Limb (tissue), 2 donors: ENCODE data around the gene LMNTD1.
A peak's percentile ranks its signal among the peaks of the same experiment; 100 is the strongest.

Source experiments
- DNase-seq, 2 donors: peaks; one replicate each; pipeline ENCODE4 v3.0.0-alpha.2; 2016; ENCODE audit errors: extremely low spot score in 2 of 2

LMNTD1 gene

DNA sequence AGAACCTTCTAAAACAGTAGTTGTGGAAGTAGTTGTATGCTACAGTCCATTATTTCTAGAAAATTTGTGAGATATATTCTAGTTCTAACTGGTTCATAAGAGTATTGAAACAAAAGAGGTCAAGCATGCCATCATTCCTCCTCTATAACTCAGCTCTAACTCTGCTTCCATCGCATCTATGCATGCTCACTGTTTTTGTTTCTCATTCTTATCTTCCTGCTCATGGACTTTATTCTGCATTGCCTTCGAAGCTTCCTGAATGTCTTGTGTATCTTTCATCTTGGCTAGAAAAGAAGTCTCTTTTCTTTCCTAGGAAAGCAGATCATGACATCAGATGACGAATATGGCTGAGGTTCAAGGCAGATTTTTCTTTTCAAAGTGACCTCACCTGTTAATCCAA, 402 bp downstream of the LMNTD1 start:
- DNase-seq, result no peak

DNA sequence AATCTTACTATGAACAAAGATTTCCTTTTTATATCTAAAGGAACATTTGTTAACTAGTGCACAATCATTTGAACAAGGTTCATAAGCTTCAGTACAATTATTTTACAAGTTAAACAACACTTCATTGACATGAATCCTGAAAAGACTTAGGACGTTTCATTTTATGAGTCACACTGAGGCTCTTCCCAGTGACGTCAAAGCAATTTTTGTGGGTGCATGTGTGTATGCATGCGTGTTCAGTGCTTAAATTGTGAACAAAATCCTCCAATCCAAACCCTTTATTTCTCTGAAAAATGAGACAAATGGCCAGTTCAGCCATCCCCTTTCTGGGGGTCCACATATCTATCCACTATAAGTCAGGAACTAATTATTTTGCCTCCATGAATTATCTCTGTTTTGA, 2.9 kb downstream of the LMNTD1 start:
- no peak for DNase-seq

DNA sequence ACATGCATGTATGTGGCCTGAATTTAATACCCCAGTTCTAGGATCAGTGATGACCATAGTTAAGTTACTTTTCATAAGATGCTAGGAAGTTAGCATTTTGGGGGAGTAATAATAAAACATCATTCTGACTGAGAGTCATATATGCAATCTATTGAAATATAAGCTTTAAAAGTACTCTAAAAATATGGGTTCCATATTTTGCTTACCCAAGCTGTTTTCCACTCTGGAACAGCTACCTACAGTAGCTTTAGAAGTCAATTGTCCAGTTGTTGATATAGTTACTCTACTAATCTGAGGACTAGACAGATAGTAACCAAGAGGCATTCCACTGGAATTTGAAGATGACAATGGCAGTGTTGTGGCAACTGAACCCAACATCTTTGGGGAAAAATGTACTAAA, 4.0 kb downstream of the LMNTD1 start:
- no peak for DNase-seq

DNA sequence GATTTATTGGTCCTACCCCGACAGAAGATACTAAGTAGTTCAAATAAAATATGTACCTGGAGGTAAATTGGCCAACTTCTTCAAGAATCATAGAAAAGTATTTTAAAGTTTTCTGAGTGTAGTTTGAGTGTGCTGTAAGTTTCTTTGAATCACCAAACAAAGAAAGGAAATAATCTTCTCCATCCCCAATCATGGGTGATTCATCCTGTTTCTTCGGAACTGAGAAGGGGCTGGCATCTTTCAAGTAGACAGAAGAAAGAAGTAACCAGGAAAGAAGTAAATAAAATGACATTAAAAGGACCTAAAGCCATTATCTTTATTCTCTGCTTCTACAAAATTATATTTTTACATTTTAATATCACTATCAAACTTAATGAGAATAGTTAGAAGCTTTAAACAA, 6.8 kb downstream of the LMNTD1 start:
- DNase-seq, result no peak

DNA sequence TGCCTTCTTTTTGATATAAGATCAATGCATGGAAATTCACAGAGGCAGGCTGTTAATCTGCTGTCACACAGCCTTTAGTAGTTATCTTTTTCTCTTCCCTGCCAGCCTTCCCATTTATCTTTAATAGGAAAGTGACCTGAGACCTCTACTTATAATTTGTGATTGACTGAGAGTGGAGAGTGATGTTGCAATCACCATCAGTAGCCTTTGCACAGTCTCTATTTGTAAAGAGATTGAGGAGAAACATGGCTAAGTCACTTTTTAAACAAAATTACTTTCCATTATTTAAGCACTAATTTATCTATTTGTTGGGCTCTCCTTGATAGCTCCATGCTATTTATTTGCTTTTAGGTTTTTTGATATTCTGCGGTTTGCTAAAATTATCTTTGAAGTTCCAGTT, 19.9 kb downstream of the LMNTD1 start:
- no peak for DNase-seq

DNA sequence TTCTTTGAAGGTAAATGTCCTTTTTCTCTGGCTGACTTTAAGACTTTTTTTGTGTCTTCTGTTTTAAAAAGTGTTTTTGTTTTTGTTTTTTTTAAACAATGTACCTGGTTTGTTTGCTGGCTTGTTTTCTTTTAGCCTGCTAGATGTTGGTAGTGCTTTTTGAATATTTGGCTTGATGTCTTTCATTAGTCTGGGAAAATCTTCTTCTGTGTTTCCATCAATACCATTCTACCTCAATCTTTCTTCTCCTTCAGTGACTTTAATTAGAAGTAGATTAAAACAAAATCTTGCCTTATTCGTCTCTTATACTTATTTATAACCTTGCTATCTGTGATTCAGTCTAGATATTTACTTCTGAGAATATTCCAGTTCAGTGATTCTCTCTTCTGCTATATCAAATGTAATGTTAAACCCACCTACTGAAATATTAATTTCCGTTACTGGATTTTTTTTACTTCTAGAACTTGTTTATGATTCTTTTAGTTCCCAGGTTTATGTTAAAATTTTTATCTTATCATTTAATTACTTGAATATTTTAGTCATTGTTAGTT, 21.5 kb downstream of the LMNTD1 start:
- no peak for DNase-seq

DNA sequence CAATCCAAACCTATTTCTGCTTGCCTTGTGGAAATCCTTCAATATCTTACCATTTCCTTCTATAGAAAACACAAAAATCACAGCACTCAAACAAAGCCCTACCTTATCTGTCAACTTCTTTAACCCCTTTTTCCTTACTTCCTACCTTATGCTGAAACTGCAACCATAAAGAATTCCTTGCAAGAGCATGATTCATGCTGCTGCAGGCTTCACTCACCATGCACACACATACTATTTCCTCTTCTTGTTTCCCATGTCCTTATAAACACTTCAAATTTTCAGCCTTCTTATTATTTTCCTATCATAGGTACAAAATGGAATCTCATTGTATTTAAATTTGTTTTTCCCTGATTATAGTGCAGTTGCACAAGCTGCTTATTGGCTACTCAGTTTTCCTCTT, 23.3 kb downstream of the LMNTD1 start:
- DNase-seq, result no peak

DNA sequence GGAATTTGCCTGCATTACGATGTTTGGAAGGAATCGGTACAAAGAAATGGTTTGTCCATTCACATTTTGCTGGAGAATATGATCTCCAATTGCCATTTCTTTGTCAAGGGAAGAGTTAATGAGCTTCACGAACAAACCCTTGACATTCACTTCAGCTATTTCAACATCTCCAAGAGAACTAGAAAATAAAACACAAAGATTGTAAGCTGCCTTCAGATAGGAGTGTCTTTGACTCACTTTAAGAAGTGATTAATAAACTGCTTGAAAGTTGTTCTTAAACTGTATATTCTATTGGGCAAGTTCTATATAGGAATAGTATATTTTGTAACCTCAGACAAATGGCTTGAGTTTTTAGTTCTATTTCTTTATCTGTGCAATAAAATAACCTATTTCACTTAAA, 26.3 kb downstream of the LMNTD1 start:
- no peak for DNase-seq

DNA sequence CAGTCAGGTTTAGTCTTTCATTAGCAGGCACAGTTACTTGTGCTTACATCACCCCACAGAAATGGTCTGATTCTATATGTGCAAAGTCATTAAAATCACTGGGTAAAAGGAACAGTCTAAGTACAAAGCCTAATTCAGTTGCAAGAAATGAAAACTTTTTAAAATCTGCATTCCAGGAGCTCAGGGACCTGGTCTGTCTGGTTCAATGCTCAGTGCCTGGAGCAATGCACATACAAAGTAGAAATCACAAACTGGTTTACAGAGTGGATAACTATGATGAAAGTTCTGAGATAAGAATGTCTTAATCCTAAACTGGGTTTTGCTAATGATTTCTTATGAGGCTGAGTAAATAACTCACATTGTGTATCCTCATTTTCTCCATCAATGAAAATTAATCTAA, 28.7 kb downstream of the LMNTD1 start:
- DNase-seq, result no peak

DNA sequence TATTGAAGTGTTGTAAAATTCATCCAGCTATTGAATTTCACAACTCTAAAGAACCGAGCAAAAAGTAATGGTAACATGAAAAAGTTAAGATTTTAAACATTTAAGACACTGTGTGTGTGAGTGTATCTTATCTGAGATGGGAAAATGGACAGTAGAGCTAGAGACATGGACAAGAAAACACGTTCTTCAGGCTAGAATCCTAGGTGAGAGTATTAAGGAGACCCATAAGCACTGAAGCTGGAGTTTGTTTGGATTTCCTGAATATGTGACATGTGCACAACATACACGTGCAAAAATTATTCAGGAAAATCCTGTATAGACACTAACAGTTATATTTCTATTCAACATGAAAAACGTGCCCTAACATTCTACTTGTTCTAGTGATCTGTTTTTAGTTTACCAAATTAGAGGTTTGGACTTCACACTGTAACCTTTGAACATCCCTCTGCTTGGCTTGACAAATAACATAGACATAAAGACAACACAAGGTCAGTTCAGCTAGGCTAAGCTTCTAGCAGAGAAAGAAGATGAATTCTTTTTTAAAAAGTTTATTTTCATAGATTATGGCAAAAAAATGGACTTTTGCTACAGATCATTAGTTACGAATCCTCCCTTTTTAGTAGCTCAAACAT, 31.3 kb downstream of the LMNTD1 start:
- no peak for DNase-seq

DNA sequence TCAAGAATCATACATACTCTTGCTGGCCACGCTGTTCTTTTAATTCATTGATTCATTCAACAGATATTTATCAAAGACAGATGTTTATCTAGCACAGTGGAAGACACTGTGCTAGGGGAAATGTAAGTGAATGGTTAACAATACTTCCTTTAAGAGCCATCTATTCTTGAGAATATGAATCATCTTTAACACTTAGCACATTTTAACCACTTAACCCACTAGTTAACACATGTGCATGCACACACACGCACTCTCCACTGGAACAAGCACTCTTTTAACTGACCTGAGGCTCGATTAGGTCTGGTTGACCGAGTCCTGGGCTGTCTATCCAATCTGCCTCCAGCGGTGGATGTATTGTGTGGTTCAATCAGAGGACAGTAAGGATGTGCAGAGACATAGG, 34.6 kb downstream of the LMNTD1 start:
- no peak for DNase-seq

DNA sequence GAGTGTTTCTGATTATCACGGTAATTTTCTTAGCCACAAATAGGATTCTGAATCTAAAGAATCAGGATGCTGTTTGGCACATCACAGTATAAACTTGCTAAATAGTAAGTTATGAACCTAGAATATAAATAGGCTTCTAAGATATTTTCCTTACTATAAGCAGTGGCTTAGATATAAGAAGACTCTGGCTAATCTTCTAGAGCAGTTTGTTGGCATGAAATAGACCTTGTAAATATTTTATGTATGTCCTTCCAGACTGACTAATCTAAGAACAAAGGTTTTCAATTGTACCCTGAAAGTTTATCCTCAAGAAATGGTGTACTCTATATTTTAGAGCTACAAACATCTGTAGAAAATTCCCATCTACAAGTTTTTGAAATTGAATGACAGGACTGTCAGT, 48.3 kb downstream of the LMNTD1 start:
- DNase-seq, result no peak

DNA sequence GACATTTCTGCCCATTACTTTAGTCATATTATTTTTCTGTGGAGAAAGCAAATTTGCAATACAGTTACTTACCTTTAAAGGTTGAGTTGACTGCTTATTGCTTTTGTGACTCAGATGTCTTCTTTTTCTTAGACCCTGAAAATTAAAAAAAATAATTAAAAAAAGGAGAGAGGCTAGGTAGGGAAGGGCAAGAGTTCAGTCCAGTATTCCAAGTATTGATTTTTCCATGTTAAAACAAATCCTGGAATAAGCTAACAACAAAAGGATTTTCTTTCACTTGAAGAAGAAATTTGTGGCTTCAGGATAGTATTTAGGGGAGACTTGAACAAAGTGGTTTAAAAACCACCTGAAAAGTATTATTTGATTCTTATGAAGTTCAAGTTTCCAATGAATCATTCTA, 49.4 kb downstream of the LMNTD1 start:
- no peak for DNase-seq

DNA sequence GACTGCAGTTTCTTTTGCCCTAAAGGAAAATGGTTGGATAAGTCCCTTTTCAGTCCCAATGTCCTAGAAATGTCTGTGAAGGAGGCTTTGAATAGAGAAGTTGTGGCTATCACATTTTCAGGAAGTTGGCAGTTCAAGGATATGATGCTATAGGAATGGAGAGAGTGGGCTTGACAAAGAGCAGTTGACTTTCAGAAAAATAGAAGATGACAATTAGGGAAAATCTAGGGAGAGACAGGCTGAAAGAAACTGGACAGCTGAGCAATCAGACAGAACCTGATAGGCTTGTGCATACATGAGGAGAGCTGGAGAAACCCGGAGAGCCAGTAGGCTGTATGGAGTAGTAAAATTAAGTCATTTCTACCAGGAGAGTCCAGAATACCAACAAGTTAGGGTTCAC, 50.5 kb downstream of the LMNTD1 start:
- DNase-seq, result no peak

DNA sequence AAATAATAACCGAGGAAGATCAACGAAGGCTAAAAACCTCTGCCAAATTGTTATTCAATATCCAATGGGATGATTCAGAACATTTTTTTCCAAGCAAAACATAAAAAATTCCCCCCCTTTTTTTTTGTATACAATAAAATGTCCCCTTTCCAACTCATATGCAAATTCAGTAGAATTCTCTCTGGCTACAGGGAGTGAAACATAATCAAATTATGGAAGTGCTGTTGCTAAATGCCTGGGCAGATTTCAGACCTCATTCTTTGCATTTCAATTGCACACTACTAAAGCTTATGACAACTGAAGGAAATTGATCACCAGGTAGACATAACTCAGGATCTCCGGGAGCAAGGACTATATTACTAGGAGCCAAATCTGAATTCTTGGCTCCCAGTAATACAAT, 51.0 kb downstream of the LMNTD1 start:
- DNase-seq, result no peak

DNA sequence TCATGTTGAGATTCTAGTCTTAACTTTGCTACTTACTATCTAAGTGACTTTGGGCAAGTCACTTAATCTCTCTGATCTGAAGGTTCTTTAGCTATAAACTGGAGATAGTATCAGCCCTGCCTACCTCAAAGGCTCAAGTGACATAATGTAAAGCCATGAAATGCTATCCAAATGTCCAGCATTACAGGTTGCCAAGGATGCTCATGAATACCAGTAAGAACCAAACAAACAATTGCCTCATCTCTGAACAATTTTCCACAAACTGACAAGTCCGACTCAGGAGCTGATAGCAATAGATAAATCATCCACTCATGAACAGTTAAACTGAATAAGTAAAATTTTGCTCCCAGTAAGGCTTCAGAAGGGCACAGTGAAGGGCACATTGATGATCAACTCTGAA, 51.5 kb downstream of the LMNTD1 start:
- no peak for DNase-seq

DNA sequence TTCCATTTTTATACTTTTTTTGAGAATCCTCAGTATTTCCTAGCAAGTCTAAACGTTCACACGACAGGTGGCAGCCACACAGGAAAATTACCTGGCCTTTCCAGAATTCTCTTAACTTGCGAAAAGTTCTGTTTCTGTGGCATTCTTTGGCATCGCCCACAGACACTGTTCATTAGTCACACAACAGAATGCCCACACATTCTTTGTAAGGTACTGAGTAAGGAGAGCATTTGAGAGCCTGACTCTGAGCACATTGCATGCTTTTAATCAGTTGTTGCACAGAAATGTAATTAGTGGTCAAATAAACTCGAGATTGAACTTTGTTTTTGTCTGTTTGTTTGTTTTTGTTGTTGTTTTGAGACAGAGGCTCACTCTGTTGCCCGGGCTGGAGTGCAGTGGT, 52.4 kb downstream of the LMNTD1 start:
- no peak for DNase-seq

DNA sequence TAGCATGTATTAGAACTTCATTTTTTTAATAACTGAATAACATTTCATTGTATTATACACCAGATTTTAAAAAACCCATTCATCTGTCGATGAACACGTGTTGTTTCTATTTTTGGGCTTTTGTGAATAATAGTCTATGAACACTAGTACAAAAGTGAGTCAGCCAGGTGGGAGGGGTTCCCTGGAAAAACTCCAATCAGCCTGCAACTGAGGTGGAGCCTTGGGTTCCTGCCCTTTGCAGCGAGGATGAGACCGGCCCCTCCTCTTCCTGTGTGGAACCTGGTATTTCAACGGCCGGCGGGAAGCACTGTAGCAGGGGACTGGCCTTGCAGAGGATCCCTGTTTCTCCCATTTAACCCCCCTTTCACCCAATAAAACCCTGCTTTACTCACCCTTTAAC, 56.1 kb downstream of the LMNTD1 start:
- peak in 1 of 2 donors; percentile 43 for DNase-seq

DNA sequence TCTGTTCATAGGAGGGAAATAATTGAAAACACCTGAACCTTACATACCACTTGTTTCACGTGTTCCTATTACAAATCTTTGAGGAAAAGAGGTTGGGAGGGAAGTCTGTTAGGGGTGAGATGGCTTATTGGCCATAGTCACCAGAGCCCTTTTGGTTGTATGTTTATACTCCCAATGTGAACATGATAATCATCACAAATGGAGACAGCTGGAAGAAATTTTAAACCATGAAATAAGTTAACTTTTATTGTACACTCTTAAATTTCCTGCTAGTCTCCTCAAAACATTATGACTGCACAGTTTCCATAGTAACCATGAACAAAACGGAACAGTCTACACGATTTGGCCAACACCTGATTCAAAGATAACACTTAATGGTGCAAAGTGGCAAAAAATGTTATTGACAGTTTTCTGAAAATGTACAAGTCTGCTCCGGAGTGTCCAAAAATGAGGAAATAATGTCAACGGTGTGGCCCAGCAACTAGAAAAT, 56.9 kb downstream of the LMNTD1 start:
- DNase-seq, result peak in 1 of 2 donors; percentile 77

DNA sequence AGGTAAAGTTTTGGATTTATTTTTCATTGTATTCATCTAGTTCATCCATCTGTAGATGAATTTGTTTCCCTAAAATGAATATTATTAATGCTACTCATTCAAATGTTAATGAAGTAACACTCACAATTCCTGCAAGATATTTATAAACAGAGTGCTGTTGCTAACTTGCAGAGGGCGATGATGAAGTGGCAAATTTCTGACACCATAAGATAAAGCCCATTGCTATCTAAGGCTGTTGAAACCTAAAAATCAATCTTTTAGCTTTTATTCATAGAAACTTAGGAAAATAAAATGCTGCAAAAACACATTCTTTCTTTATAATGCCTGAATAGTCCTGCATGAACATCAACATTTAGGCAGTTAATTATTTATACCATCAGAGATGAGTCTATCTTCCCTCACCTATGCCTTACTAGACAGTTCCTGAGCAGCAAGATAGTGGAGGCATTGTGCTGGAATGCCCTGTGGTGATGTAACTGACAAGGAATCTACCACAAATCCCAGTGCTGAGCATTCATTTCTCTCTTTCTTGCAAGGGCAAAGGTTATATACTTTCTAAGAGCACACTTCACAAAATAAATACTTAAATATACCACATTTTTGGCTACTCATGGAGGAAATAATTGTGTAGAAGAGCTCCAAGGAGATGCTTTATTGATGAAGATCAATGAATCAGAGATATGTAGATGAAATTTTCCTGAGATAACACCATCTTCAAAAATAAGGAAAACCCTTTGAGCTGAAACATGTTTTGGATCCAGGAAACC, 57.6 kb downstream of the LMNTD1 start:
- peak in 1 of 2 donors; percentile 33 for DNase-seq

DNA sequence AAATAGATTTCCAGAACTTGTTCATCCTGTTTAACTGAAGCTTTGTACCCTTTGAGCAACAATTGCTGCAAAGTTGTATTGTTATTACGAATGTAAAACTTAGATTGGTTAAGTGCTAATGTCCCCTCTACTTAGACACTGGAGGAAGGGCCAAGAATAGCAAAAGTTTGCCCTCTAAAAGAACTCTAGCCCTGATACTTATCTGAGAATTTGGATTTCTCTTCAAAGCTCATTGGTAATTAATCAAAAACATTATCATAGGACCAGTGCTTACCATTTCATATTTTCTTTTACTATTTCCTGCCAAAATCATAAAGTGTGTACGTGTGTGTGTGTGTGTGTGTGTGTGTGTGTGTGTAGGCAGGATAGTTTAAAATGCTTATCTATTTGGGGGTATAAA, 58.2 kb downstream of the LMNTD1 start:
- no peak for DNase-seq

DNA sequence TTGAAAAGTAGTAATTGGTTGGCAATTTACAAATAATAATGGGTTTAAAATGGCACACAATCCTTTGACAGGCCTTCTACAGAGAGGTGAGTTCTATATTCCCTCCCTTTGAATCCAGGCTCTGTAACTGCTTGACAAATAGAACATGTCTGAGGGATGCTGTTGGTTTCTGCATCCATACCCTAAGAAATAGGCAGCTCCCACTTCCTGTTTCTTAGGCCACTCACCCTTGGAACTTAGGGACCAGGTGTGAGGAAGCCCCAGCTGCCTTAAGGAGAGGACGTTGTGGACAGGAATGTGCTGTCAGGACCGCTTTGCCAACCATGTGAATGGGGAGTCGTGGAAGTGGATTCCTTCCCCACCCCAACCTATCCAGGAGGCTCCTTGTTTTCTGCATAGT, 59.4 kb downstream of the LMNTD1 start:
- DNase-seq, result no peak
